HG02973 (cell line): ENCODE measurements around the gene CTCF.
"Not testable (repeated sequence)": the region's sequence is repeated elsewhere in the genome, so short reads cannot be mapped to it uniquely, and the experiment has no call there.

ENCODE experiments used
- ATAC-seq: cut with Tn5 transposase; IDR thresholded peaks from one replicate; pipeline ENCODE4 v1.9.1; 2021; ENCODE audit warnings: moderate library complexity; ENCODE audit not compliant: unreplicated experiment

Gene CTCF, protein sequence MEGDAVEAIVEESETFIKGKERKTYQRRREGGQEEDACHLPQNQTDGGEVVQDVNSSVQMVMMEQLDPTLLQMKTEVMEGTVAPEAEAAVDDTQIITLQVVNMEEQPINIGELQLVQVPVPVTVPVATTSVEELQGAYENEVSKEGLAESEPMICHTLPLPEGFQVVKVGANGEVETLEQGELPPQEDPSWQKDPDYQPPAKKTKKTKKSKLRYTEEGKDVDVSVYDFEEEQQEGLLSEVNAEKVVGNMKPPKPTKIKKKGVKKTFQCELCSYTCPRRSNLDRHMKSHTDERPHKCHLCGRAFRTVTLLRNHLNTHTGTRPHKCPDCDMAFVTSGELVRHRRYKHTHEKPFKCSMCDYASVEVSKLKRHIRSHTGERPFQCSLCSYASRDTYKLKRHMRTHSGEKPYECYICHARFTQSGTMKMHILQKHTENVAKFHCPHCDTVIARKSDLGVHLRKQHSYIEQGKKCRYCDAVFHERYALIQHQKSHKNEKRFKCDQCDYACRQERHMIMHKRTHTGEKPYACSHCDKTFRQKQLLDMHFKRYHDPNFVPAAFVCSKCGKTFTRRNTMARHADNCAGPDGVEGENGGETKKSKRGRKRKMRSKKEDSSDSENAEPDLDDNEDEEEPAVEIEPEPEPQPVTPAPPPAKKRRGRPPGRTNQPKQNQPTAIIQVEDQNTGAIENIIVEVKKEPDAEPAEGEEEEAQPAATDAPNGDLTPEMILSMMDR

GRCh38 chr16:67562526-67562917 is at the start of gene CTCF:
CTCF (plus strand) TSS chr16:67562526; CDS start chr16:67610833, 48,307 bp downstream.
- ATAC-seq, result peak; percentile 45

GRCh38 chr16:67513892-67514291 is 48.4 kb upstream of the CTCF start:
- not testable (repeated sequence) for ATAC-seq

GRCh38 chr16:67514382-67514828 is 47.9 kb upstream of the CTCF start:
- peak; percentile 38 for ATAC-seq

DNA sequence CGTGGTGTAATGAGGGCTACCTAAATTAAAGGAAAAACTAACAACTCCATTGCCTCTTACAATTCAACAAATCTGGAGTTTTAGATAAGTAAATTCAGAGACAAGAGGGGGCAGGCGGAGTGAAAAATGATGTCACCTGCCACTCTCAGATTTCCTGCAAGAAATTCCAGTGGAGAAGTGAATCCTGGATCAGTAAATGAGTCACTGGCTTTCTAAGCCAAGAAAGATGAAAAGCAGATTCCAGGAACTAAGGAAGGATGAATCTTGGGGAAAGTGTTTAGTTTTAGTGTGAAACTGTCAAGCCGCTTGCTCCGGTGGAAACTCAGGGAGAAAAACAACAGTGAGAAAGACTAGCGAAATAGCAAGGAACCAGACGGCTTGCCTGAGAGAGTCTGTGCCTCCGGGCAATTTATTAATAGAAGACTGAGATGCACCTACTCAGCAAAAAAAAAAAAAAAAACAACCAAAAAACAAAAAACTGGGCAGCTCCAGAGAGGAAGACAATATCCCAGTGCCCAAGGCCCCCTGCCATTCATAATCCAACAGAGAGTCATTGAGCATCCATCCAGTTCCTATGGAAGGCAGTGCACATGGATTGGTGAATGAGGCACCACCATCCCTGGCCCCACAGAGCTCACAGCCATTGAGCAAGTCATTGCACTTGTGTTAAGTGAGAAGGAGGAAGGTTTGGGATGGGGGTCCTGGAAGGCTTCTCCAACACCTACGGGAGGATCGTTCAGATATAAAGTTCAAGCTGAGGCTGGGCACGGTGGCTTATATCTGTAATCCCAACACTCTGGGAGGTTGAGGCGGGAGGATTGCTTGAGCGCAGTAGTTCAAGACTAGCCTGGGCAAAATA is 45.8 kb upstream of the CTCF start:
- no peak for ATAC-seq

DNA sequence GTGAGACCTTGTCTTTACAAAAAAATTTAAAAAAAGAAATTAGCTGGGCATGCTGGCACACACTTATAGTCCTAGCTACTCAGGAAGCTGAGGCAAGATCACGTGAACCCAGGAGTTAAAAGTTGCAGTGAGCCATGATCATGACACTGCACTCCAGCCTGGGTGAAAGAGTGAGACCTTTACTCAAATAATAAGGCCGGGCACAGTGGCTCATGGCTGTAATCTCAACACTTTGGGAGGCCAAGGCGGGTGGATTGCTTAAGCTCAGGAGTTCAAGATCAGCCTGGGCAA is 45.2 kb upstream of the CTCF start:
- no peak for ATAC-seq

- ATAC-seq, result no peak
Measured at GRCh38 chr16:67517661-67518423, 44.5 kb upstream of the CTCF start.

- ATAC-seq, result no peak
Measured at GRCh38 chr16:67518676-67519075, 43.6 kb upstream of the CTCF start.

- no peak for ATAC-seq
Measured at GRCh38 chr16:67519242-67519641, 43.1 kb upstream of the CTCF start.

DNA sequence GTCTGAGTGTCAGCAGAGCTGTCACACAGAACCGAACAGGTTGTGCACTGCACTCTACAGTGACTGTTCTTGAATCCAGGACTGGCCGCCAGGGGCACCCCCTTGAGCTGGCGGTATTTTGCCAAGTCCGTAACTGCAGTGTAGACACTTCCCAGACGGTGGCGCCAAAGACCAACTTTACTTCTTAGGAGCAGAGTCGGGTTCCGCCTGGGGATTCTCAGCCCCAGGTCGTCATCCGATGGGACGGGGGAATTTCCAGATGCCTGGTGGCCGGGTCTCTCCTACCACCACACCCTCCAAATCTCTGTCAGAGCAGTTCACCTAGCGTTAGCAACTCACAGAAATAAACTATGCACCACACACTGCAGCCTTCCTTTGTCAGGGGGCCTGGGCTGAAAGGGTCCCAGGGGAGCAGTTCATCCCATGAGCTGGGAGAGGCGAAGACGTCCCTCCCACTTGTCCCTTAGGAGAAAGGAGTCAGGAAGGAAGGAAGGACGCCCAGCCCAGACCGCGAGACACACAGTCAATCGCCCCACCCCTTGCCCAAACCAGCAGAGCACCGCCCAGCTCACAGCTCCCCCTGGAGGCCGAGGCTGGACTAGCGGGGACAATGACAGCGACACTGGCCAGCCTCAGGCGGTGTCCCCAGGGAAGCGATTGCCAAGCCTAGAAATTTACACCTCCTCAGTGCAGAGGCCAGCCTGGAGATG is 41.1 kb upstream of the CTCF start:
- peak; percentile 65 for ATAC-seq

DNA sequence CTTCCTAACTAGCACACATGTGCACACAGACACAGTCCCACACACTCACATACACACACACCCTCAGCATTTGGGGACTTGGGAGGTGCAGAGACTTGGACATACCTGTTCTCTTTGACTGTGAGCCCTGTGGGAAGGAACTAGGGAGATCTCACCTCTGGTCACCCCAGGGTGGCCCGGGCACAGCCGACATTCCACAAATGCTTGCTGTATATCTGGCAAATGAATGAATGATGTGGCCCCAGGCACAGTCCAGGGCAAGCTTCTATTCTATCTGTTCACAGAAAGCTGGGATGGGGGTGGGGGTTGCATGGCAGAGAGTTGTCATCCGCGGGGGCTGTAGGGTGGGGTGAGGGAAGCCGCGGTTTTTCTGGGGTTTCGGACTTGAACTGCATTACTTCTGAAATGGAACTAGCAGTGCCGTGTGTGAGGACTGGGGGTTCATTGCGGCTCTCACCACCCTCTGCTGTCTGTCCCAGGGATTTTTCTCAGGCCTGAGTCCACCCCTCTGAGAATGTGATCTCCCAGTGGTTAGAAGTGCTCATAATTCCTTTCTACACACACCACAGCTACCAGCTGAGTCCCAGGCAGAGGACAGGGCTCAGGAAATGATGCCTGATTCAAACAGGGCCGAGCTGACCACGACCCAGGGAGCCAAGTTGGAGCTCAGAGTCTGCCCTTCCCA is 37.0 kb upstream of the CTCF start:
- no peak for ATAC-seq

DNA sequence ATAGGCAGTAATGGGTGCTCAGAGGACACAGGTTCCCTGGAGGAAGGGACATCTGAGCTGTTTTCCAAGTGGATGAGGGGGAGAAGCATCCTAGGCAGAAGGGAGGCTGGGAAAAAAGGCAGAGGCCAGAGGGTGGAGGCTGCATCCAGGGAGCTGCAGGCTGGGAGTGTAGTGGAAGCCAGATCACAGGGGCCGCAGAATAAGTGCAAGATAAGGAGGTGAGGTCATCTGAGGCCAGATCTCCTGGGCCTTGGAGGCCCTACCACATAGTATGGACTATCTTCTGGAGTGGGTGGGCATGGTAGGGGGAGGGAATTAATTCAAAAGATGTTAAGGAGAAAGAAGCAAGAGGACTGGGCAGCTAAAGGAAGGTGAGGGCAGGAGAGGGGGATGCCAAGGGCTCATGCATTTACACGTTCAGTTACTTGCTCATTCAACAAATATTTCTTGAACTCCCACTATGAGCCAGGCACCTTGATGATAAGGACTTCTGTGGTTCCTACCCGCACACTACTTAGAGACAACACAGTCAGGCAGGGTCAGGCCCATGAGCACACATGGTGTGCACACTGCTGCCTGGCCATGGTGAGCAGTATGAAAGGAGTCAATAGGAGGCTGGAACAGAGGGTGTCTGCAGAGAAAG is 36.1 kb upstream of the CTCF start:
- no peak for ATAC-seq

- ATAC-seq, result no peak
Measured at GRCh38 chr16:67528222-67528869, 34.0 kb upstream of the CTCF start, which contains the start of gene RIPOR1. RIPOR1 (plus strand) TSS chr16:67528829; CDS start chr16:67538447, 9,618 bp downstream.

DNA sequence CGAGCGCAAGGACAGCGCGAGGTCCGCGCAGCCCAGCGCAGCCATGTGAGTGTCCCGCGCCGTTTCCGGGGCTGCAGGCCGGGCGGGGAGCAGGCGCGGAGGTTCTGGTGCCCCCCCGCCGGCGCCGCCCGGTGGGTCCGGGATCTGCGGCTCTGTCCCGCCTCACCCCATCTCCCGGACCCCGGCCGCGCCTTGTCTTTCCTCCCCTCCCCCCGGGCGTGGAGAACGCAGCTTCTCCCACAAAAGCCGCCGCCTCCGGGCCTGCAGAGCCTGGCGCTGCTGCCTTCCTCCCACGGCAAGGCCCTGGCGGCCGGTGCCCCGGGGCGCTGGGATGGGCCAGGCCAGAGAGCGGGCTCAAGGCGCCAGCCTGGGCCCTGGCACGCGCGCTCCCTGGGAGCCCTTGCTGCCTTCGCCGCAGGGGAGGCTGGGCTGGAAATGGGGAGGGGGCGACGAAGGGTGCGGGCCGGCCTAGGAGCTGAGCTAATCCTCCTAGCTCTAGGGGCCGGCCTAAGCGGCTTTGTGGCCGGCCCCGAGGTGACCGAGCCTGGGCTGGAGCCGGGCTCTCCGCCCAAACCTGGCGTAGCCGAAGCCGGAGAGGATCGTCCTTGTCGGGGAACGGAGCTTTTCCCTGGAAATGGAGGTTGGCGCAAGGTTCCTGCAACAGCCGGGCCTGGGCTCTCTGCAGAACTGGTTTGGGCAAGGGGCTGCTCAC is 33.3 kb upstream of the CTCF start:
- ATAC-seq, result no peak

- no peak for ATAC-seq
Measured at GRCh38 chr16:67529582-67530012, 32.7 kb upstream of the CTCF start.

DNA sequence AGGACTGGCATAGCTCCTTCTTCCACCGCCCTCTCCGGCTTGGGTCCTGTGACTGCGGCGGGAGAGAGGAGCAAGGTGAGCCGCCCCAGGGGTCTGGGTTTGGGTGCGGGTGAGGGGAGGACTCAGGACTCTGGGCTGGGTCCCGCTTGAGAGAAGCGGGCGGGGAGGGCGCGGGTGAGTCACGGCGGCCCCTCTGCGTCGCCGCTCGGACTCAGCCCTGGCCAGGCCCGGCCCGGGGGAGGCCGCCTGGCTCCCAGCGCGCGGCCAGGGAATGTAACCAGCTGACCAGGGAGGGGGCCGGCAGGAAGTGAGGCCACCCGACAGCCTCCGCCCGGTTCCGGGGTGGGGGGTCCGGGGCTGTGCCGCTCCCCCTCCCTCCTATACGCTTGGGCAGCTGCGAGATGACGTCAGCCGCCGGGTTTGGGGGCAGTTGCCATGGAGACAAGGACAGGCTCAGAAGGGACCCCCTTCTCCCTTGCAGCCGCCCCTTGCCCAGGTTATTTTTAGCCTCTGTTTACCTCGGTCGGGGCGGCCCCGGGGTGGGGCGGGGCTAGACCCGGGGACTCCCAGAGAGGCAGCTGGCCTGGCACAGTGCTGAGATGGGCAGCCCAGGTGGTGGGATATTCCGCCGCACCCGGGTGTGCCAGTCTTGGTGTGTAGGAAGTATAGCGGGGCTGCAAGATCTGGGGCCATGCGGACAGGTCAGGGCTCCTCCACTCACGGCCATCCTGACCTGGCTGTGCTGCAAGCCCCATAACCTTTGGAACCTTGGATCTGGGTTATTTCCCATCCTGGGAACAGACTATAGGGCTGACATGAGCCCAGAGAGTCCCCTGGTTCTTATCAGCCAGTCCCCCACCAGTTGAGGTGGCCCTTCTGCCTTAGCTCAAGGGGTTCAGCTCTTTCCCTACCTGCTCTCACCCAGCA is 32.0 kb upstream of the CTCF start:
- no peak for ATAC-seq

DNA sequence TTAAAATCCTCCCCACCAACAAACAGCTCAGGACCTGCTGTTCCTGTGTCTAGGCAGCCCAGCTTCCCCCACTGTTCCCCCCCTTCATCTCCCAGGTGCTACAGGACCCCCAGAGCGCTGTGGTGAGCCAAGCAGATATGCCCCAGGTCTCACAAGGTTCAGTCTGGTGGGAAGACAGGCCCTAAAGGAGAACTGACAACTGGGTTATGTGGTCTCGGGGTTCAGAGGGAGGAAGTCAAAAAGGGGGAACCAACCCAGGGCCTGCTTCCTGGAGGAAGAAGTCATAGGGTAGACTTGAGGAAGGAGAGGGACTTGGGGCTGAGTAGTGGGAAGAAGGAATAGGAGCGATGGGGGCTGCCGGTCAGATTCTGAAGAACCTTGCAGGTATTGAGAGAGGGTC is 31.1 kb upstream of the CTCF start:
- no peak for ATAC-seq
